GM19463 (cell line): ENCODE measurements around the gene KIF13A.
"Not testable (repeated sequence)": the region's sequence is repeated elsewhere in the genome, so short reads cannot be mapped to it uniquely, and the experiment has no call there.

ENCODE experiments used
- ATAC-seq: cut with Tn5 transposase; IDR thresholded peaks from one replicate; pipeline ENCODE4 v1.9.1; 2021; ENCODE audit warnings: mild to moderate bottlenecking, moderate library complexity; ENCODE audit not compliant: unreplicated experiment

Gene KIF13A

GRCh38 chr6:17999425-17999824, 12.0 kb upstream of the KIF13A start:
- ATAC-seq: no peak

DNA sequence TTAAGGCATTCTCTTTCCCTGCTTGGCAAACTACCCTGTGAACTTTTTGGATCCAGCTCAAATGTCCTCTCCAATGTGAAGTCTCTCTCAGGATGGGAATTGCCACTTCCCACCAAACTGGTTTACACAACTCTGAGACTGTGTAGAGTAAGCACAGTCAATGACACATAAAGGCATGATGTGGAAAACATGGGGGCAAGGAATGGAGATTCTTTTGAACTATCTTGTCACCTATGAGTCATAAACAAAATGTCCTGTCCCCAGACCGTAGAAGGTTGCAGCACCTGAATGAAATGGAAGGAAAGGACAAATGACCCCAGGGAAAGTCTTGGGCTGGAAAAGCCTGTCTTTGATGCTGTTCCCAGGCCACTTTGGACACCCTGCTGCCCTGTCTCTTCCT, 11.0 kb upstream of the KIF13A start:
- ATAC-seq: no peak

DNA sequence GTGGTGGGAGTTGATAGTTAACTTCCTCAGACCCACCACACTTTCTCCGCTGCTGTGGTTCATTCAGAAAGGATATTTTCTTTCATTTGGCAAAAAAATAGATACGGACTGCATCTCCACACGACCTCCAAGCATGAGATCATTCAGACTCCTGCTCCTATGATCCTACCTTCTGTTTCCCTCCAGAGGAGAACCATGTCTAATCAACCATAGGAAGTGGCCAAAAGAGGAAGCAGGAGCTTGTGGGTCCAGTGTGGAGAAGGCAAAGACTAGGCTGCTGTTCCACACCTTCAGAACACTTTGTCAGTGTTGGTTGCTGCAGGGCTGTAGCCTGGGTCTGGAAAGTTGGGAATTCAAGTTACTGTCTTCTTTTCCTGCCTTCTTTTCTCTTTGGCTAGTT, 10.6 kb upstream of the KIF13A start:
- ATAC-seq: no peak

DNA sequence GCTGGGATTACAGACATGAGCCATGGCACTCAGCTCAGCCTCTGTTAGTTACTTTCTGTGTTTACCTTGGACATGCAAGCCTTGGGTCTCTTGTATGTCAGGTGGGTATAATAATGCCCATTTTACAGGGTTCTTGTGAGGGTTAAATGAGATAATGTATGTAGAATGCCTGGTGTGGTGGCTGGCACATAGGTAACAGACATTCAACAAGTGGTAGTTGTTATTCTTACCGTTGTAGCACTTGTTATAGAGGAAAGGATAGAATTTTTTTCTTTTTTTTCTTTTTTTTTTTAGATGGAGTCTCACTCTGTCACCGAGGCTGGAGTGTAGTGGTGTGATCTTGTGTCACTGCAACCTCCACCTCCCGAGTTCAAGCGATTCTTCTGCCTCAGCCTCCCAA, 8.0 kb upstream of the KIF13A start:
- no peak for ATAC-seq

GRCh38 chr6:17994019-17994418, 6.6 kb upstream of the KIF13A start:
- ATAC-seq: no peak

DNA sequence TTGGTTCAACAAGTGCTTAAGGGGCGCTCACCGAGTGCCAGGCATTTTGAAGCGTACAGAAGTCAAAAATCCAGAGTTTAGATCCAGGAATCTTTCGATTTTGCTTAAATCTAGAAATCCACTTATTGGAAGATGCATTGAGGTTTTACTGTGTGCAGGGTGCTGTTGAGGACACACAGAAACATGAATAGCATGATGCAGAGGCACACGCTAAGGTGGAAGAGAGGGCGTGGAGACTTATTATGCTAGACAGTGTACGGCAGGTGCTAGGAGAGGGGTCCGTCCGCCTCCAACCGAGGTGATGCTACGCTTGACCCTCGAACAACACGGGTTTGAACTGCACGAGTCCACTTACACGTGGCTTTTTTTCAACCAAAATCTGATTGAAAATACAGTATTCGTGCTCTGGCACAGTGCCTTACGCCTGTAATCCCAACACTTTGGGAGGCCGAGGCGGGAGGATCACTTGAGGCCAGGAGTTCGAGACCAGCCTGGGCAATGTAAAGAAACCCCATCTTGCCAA, 1.0 kb upstream of the KIF13A start:
- ATAC-seq: no peak

- peak; percentile 75 for ATAC-seq
These were observed 424 bp upstream of the KIF13A start for GRCh38 chr6:17987697-17988421.

- ATAC-seq: peak; percentile 15
These were observed 584 bp downstream of the KIF13A start for GRCh38 chr6:17986656-17987446.

GRCh38 chr6:17985934-17986655, 1.3 kb downstream of the KIF13A start:
- ATAC-seq: no peak

DNA sequence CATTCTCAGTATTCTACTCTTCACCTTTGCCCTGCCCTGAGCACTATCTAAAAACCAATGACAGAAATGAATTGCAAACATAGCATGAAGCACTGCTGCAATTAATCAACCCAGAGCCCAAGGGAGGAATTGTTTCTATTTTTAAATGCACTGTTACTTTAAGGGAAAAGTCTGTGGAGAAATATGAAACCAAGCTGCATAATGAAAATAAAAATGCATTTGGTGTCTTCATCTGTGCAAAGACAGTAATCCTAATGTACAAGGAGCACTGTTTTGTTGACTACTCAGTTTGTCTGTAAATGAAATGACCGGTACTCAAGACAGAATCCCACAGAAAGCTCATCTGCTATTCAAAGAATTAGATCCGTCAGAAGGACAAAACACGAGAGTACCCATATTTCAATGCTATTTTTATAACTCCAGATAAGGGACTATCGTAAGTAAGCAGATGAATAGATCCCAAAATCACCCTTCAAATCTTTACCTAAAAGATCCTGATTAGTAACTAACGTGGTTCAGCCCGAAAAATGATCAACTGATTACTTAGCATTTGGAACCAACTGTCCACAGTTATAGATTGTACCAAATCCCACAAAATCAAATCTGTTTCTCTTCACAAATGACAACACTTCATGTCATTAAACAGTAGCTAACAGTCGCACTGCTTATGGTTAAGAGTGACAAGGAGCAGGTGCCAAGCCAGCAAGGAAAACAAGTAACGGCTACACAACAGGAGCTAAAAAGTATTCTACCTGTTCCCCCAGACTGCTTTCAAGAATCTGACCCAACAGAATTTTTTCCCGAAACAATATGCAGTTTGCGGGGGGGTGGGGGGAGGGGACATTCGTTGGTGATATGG, 2.4 kb downstream of the KIF13A start:
- no peak for ATAC-seq

DNA sequence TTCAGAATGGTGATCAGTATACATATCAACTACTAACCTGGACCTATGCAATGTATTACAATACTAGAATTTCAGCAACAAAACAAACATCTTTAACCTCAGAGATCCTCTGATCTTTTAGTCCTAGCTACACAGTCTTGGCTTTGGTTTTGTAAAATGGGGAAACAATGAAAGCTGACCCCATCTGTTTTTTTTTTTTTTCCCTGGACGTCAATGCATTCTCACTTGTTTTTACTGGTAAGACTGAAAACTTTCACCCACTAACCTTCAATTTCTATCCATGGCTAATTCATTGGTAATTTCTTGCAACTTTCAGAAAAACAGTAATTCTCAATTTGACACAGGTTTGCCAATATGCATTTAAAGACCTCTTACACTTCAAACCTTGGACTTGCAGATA, 3.0 kb downstream of the KIF13A start:
- no peak for ATAC-seq

- ATAC-seq: no peak
These were observed 3.7 kb downstream of the KIF13A start for GRCh38 chr6:17983730-17984129.

GRCh38 chr6:17980329-17980728, 7.1 kb downstream of the KIF13A start:
- no peak for ATAC-seq

DNA sequence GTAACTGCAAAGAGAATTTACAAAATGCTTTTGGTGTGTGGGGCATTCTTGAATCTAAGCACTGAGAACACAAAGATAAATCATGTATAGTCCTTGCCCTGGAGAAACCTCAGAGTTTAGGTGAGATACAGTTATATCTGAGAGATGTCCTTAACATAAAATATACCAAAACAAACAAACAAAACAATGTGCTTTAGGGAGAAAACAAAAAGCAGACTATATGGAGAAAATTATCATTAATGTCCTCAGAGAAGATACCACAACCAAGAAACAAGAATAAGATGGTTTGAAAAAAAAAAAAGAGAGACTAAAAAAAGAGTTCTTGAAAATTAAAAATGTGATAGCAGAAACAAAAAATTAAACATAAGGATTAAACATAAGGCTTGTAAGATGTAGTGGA, 8.0 kb downstream of the KIF13A start:
- no peak for ATAC-seq

GRCh38 chr6:17976258-17976657, 11.2 kb downstream of the KIF13A start:
- not testable (repeated sequence) for ATAC-seq

DNA sequence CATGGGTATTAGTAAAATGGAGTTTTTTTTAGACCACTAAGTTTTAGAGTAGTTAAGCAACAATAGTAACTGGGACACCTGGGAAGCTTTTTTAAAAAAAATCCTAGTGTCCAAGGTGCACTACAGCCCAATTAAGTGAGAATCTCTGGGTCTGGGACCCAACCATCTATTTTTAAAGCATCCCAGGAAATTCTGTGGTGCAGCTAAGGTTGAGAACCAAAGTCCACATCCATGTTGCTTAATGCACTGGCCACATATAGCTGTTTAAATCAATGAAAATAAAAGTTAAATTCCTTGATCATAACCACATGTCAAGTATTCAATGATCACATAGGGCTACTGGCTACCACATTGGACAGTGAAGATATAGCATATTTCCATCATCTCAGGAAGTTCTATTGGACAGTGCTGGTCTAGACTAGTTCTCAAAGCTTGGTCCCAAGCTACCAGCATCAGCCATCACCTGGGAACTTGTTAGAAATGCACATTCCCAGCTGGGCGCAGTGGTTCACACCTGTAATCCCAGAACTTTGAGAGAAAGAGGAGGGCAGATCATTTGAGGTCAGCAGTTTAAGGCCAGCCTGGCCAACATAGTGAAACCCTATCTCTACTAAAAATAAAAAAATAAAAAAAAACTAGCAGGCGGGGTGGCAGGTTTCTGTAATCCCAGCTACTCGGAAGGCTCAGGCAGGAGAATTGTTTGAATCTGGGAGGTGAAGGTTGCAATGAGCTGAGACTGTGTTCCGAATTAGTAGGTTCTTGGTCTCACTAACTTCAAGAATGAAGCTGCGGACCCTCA, 12.7 kb downstream of the KIF13A start:
- ATAC-seq: no peak

DNA sequence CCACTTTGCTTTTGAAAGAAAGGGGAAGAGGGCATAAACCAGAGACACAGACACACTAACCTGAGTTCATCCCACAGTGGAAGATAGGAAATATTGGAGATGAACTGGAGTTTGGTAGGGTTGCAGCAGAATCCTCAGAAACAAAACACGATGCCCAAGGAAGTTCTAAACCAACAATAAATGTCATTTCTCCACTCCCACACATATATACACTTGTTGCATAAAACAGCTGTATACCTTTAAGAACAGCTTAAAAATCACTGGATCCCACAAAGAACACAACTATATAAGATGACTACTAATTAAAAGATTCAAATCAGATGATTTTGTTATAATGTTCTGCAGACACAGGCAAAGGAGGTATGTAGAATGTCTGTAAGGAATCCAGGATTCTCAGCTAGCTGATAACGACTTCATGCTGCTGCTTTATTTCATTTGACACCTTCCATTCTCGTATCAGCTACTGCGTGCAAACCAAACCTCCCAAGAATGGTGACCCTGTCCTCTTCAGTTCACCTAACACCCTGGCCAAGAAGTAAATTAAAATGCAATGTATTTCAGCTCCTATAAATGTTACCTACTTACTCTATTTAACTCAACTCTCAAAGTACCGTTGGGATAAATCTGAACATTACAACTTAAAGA, 14.3 kb downstream of the KIF13A start:
- no peak for ATAC-seq

- ATAC-seq: no peak
These were observed 15.1 kb downstream of the KIF13A start for GRCh38 chr6:17972074-17972952.
